BJ (cell line): ENCODE data around the gene NHLRC4. TPM values are rescaled to one million over a fixed set of nuclear protein-coding genes. Genes with fewer than 3 reads are reported as not detected.

ENCODE experiments used
- CTCF ChIA-PET: fragments of 350-600 bp; formaldehyde crosslinking; extraction: SDS; loops from one replicate; lab custom pipeline; 2021; ENCODE audit warnings: antibody characterized with exemption, inconsistent platforms; lab: Yijun Ruan, JAX
- POLR2A ChIA-PET: fragments of 300-600 bp; sonication (Branson Sonifier 250); formaldehyde crosslinking; extraction: SDS; loops from one replicate; lab custom pipeline; 2021; ENCODE audit warnings: antibody characterized with exemption; lab: Charles Lee
- DNase-seq: peaks from one replicate; pipeline ENCODE4 v3.0.0-alpha.2; 2011; ENCODE audit warnings: low read depth
- H3K27me3 ChIP-seq: 2 replicates; pipeline ENCODE4 v1.6.0; 2011; ENCODE audit warnings: low read length; ENCODE audit not compliant: control insufficient read depth, insufficient read depth
- H3K36me3 ChIP-seq: 2 replicates; pipeline ENCODE4 v1.5.1; 2011; ENCODE audit warnings: low read length; ENCODE audit not compliant: control insufficient read depth, insufficient read depth
- H3K4me3 ChIP-seq: 2 replicates; pipeline ENCODE4 v1.5.1; 2011; ENCODE audit warnings: low read depth, mild to moderate bottlenecking, control low read depth, low read length
- CTCF ChIP-seq: IDR thresholded peaks from 2 replicates; pipeline ENCODE4 v1.5.1; 2011; ENCODE audit warnings: low read depth, mild to moderate bottlenecking, control low read depth, inconsistent platforms, low read length, moderate library complexity; ENCODE audit not compliant: insufficient read depth
- polyA plus RNA-seq: library from polyadenylated mRNA; depleted of rRNA; stranded (reverse); fragments of >200 nt; gene quantifications from 2 replicates; pipeline ENCODE4 v1.2.3, GENCODE V29; 2011

NHLRC4 gene
- polyA plus RNA-seq, 1 experiment = 0.66 TPM

- TF ChIP-seq CTCF = no peak
- H3K36me3 ChIP-seq = peaks cover 24% of the 10 kb centered on the region
- POLR2A ChIA-PET = no interaction called here
- no peaks in the 10 kb centered on the region for H3K27me3 ChIP-seq
- CTCF ChIA-PET = interaction anchor here (0.8 kb wide), 1 partner anchor 33 kb away, joined by 3 read pairs; no protein-coding TSS in a partner anchor
- DNase-seq = no peak
- no peak overlapping the region for H3K4me3 ChIP-seq
Measured at GRCh38 chr16:520847-521246, 46.0 kb upstream of the NHLRC4 start.

DNA sequence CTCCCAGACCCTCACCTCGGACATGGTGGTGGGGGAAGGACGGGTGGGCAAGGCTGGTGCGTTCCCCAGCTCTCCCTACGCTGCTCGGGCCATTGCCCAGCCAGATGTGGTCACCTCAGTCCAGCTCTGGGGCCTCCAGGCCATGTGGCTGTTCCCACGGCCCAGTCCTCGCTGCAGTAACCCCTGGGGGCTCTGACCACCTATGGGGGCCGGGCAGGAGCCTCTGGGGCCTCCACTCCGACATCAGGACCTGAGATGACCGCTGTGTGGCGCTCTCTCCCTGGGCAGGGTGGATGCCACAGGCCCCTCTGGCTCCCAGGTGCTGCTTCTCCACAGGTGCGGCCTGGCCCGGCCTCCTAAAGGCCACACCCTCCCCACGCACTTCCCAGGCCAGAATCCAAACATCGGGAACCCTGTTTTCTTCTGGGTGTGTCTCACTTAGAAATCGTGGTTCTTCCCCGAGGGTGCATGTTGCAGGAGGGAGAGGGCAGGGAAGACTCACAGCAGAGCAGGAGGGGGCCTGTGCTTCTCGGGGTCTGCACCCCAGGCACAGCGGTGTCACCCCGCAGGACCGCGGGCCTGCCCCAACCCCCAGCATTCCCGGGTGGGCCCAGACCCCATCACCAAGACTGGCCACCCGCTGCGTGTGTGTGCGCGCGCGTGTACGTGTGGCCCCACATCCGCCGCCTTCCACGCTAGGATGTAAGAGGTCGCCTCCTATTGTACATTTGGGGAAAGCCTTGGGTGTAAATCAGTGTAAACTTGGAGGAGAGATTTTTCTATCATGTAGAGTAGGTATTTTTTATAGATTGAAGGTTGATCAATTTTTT, 45.2 kb upstream of the NHLRC4 start:
- Histone ChIP-seq H3K4me3 (no peak overlapping the region), H3K27me3 (no peaks in the 10 kb centered on the region), H3K36me3 (peaks cover 21% of the 10 kb centered on the region)
- 0 out of 2 replicates have a peak, but pooled peaks have one; percentile 6 for TF ChIP-seq CTCF
- POLR2A ChIA-PET = no interaction called here
- DNase-seq = no peak
- CTCF ChIA-PET = interaction anchor here (0.8 kb wide), 1 partner anchor 34 kb away, joined by 3 read pairs; no protein-coding TSS in a partner anchor

DNA sequence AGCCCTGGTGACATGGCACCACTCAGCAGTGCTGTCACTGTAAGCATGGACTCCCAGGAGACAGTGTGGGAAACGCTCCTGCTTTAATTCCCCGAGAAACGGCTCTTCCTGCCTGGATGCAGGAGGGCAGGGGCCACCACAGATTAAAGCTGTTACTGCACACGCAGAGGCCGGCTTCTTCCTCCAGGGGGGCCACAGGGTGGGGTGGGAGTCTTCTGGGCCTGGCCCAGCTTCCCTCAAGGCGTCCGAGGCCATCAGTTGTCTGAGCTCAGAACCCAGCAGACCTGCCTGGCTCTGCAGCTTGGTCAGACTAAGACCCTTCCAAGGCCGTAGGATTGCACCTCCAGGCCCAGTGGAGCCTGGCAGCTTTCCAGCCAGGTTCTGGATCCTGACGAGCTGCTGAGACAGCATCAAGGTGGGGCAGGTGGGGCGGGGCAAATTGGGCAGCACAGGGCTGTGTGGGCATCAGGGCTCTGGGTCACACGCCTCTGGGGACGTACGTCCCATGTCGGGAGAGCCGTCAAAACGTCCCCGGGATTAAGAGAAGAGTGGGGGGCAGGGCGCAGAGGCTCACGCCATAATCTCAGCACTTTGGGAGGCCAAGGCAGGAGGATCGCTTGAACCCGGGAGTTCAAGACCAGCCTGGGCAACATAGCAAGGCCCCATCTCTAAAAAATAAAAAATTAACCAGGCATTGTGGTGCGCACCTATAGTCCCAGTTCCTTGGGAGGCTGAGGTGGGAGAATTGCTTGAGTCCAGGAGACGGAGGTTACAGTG, 44.3 kb upstream of the NHLRC4 start:
- H3K4me3 ChIP-seq = no peak overlapping the region
- POLR2A ChIA-PET = no interaction called here
- CTCF ChIA-PET = no interaction called here
- TF ChIP-seq CTCF = no peak
- H3K27me3 ChIP-seq = no peaks in the 10 kb centered on the region
- peaks cover 19% of the 10 kb centered on the region for H3K36me3 ChIP-seq
- DNase-seq = no peak

DNA sequence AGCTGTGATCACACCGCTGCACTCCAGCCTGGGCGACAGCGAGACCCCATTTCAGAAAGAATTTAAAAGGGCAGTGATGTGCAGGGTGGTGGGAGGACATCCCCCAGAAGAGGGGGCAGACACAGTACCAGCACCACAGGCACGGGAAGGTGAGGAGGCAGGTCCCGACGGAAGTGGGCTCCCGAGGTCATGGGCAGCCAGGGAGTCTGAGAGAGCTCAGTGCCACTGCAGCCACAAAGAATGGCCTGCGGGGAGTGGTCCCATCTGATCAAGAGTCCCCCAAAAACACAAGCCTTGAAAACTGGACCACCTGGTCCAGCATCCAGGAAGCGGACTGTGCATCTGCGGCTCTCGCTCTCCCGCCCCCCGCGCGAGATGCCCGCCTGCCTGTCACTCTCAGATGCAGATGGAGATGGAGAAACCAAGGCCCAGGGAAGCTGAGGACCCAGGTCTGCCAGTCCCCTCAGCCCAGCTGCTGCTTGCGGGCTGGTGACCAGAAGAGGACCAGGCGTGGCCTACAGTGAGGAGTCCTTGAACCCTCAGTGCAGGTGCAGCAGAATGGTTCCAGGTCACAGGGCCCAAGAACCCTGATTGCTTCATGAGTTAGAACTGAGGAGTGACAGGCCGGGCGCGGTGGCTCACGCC, 43.6 kb upstream of the NHLRC4 start:
- H3K4me3 ChIP-seq = no peak overlapping the region
- H3K27me3 ChIP-seq = no peaks in the 10 kb centered on the region
- no peak for DNase-seq
- CTCF ChIA-PET = no interaction called here
- peaks cover 19% of the 10 kb centered on the region for H3K36me3 ChIP-seq
- POLR2A ChIA-PET = no interaction called here
- no peak for TF ChIP-seq CTCF
